ENCODE data around the gene SCYGR2.

SCYGR2 gene

GRCh38 chr2:227576110-227576509 is 22.6 kb upstream of the SCYGR2 start:
- DNase-seq (ENCODE audit: low read depth), result no peak
- TF ChIP-seq CTCF (IDR thresholded peaks at IDR 0.05; ENCODE audit: low read length, missing control alignments), result no peak

GRCh38 chr2:227576812-227577211 is 21.9 kb upstream of the SCYGR2 start:
- TF ChIP-seq CTCF (IDR thresholded peaks at IDR 0.05; ENCODE audit: low read length, missing control alignments), result no peak
- DNase-seq (ENCODE audit: low read depth), result no peak
- H3K4me3 ChIP-seq (replicated peaks; ENCODE audit: low read depth, low read length), result no peak overlapping the region

More at GRCh38 chr2:227576110-227576509, 22.6 kb upstream of the SCYGR2 start:
- no peak overlapping the region for H3K4me3 ChIP-seq (replicated peaks; ENCODE audit: low read depth, low read length)

GRCh38 chr2:227577555-227577954 is 21.1 kb upstream of the SCYGR2 start:
- TF ChIP-seq CTCF (IDR thresholded peaks at IDR 0.05; ENCODE audit: low read length, missing control alignments), result no peak
- DNase-seq (ENCODE audit: low read depth), result no peak
- H3K4me3 ChIP-seq (replicated peaks; ENCODE audit: low read depth, low read length), result no peak overlapping the region

- TF ChIP-seq CTCF (IDR thresholded peaks at IDR 0.05; ENCODE audit: low read length, missing control alignments), result no peak
- H3K4me3 ChIP-seq (replicated peaks; ENCODE audit: low read depth, low read length), result no peak overlapping the region
- no peak for DNase-seq (ENCODE audit: low read depth)
These were observed 20.1 kb upstream of the SCYGR2 start for GRCh38 chr2:227578642-227579041.

GRCh38 chr2:227579791-227580190 is 18.9 kb upstream of the SCYGR2 start:
- TF ChIP-seq CTCF (IDR thresholded peaks at IDR 0.05; ENCODE audit: low read length, missing control alignments), result no peak
- no peak overlapping the region for H3K4me3 ChIP-seq (replicated peaks; ENCODE audit: low read depth, low read length)
- DNase-seq (ENCODE audit: low read depth), result no peak

- no peak for DNase-seq (ENCODE audit: low read depth)
- no peak for TF ChIP-seq CTCF (IDR thresholded peaks at IDR 0.05; ENCODE audit: low read length, missing control alignments)
- no peak overlapping the region for H3K4me3 ChIP-seq (replicated peaks; ENCODE audit: low read depth, low read length)
These were observed 16.3 kb upstream of the SCYGR2 start for GRCh38 chr2:227582369-227582768.

GRCh38 chr2:227592694-227593387 is 5.9 kb upstream of the SCYGR2 start:
- no peak for TF ChIP-seq CTCF (IDR thresholded peaks at IDR 0.05; ENCODE audit: low read length, missing control alignments)
- no peak overlapping the region for H3K4me3 ChIP-seq (replicated peaks; ENCODE audit: low read depth, low read length)
- DNase-seq (ENCODE audit: low read depth), result no peak
